Progenitor cell of endocrine pancreas (in vitro differentiated cells): Measurements from ENCODE around the gene GRIN2A. TPM values are rescaled to one million over a fixed set of nuclear protein-coding genes. Genes with fewer than 3 reads are reported as not detected.

Source experiments
- DNase-seq: peaks from one replicate; pipeline ENCODE4 v3.0.0; 2021; ENCODE audit warnings: low spot score; ENCODE audit not compliant: unreplicated experiment
- H3K27ac Mint-ChIP-seq: 2 replicates; pipeline ENCODE4 v1.8.0; 2021; ENCODE audit warnings: mild to moderate bottlenecking, moderate library complexity, mixed read lengths
- H3K27me3 Mint-ChIP-seq: 2 replicates; pipeline ENCODE4 v1.8.0; 2021; ENCODE audit warnings: mixed read lengths
- H3K36me3 Mint-ChIP-seq: 2 replicates; pipeline ENCODE4 v1.8.0; 2022; ENCODE audit warnings: mixed read lengths; ENCODE audit not compliant: insufficient read depth
- H3K4me1 Mint-ChIP-seq: 2 replicates; pipeline ENCODE4 v1.8.0; 2021; ENCODE audit warnings: low read depth, mixed read lengths
- H3K4me3 Mint-ChIP-seq: 2 replicates; pipeline ENCODE4 v1.8.0; 2021; ENCODE audit warnings: low read depth, mild to moderate bottlenecking, moderate library complexity, mixed read lengths
- H3K9me3 Mint-ChIP-seq: 2 replicates; pipeline ENCODE4 v1.8.0; 2021; ENCODE audit warnings: low read depth, mixed read lengths
- CTCF ChIP-seq: fragments of 200-600 bp; sonication (generic); IDR thresholded peaks from one replicate; pipeline ENCODE4 v1.5.0; 2021; ENCODE audit warnings: antibody characterized with exemption, mild to moderate bottlenecking; ENCODE audit not compliant: unreplicated experiment
- total RNA-seq: library from RNA; stranded (reverse); gene quantifications from 2 replicates; pipeline ENCODE4 v1.2.1, GENCODE V29; 2021

GRIN2A gene
- total RNA-seq, 1 donor from 2014 or later: 1.7 TPM

GRCh38 chr16:10015397-10015796 lies 166.8 kb downstream of the GRIN2A start:
- no peaks in the 10 kb centered on the region for H3K9me3 Mint-ChIP-seq
- peaks cover 6% of the 10 kb centered on the region for H3K4me1 Mint-ChIP-seq
- no peak overlapping the region for H3K4me3 Mint-ChIP-seq
- peaks cover 8% of the 10 kb centered on the region for H3K27me3 Mint-ChIP-seq
- no peak overlapping the region for H3K27ac Mint-ChIP-seq
- no peak for DNase-seq
- H3K36me3 Mint-ChIP-seq: no peaks in the 10 kb centered on the region
- TF ChIP-seq CTCF: no peak

- no peak for TF ChIP-seq CTCF
- Mint-ChIP-seq H3K4me3 (no peak overlapping the region), H3K9me3 (no peaks in the 10 kb centered on the region), H3K27me3 (peaks cover 8% of the 10 kb centered on the region), H3K36me3 (no peaks in the 10 kb centered on the region), H3K27ac (no peak overlapping the region), H3K4me1 (peaks cover 6% of the 10 kb centered on the region)
- no peak for DNase-seq
Measured at GRCh38 chr16:10013774-10014173, 168.5 kb downstream of the GRIN2A start.

GRCh38 chr16:10013364-10013763 lies 168.9 kb downstream of the GRIN2A start:
- no peak for TF ChIP-seq CTCF
- Mint-ChIP-seq H3K4me1 (peaks cover 6% of the 10 kb centered on the region), H3K4me3 (no peak overlapping the region), H3K27ac (no peak overlapping the region), H3K36me3 (no peaks in the 10 kb centered on the region), H3K9me3 (no peaks in the 10 kb centered on the region), H3K27me3 (peaks cover 8% of the 10 kb centered on the region)
- DNase-seq: no peak

- no peak for TF ChIP-seq CTCF
Measured at GRCh38 chr16:10009684-10010083, 172.5 kb downstream of the GRIN2A start.

GRCh38 chr16:10003486-10003885 lies 178.7 kb downstream of the GRIN2A start:
- Mint-ChIP-seq H3K27ac (no peak overlapping the region), H3K4me3 (no peak overlapping the region), H3K36me3 (no peaks in the 10 kb centered on the region), H3K9me3 (peaks cover 9% of the 10 kb centered on the region), H3K4me1 (no peaks in the 10 kb centered on the region), H3K27me3 (no peaks in the 10 kb centered on the region)
- TF ChIP-seq CTCF: no peak
- DNase-seq: no peak

More at GRCh38 chr16:10009684-10010083, 172.5 kb downstream of the GRIN2A start:
- Mint-ChIP-seq H3K36me3 (no peaks in the 10 kb centered on the region), H3K9me3 (peaks cover 9% of the 10 kb centered on the region), H3K4me3 (no peak overlapping the region), H3K27ac (no peak overlapping the region), H3K4me1 (peaks cover 6% of the 10 kb centered on the region), H3K27me3 (peaks cover 8% of the 10 kb centered on the region)
- no peak for DNase-seq
